ENCODE results near the gene CDC42.

GRCh38 chr1:22051607-22052114 is 848 bp upstream of the CDC42 start:
- no peak for TF ChIP-seq CTCF (IDR thresholded peaks at IDR 0.05)
- no peak for TF ChIP-seq ZNF138 (CRISPR knock-in tag; conservative IDR thresholded peaks at IDR 0.05)
- TF ChIP-seq ZNF512 (CRISPR knock-in tag; IDR thresholded peaks at IDR 0.05; ENCODE audit: borderline replicate concordance), result no peak
- no peak for TF ChIP-seq PRDM15 (CRISPR knock-in tag; IDR thresholded peaks at IDR 0.05)
- no peak for TF ChIP-seq HMGXB4 (CRISPR knock-in tag; IDR thresholded peaks at IDR 0.05)
- TF ChIP-seq PREB (CRISPR knock-in tag; IDR thresholded peaks at IDR 0.05; ENCODE audit: borderline replicate concordance), result no peak
- no peak for TF ChIP-seq MAX (CRISPR knock-in tag; IDR thresholded peaks at IDR 0.05)
- TF ChIP-seq SP1 (CRISPR knock-in tag; conservative IDR thresholded peaks at IDR 0.05), result no peak
- no peak for TF ChIP-seq TEAD1 (CRISPR knock-in tag; IDR thresholded peaks at IDR 0.05)
- no peak for TF ChIP-seq IRF1 (CRISPR knock-in tag; IDR thresholded peaks at IDR 0.05)
- no peak for TF ChIP-seq TP53 (CRISPR knock-in tag; IDR thresholded peaks at IDR 0.05)
- TF ChIP-seq NFATC4 (CRISPR knock-in tag; IDR thresholded peaks at IDR 0.05), result no peak
- TF ChIP-seq IRF2 (CRISPR knock-in tag; IDR thresholded peaks at IDR 0.05; ENCODE audit: borderline replicate concordance, low read depth), result no peak
